ENCODE results near the gene NVL. TPM values are rescaled to one million over a fixed set of nuclear protein-coding genes. Genes with fewer than 3 reads are reported as not detected.

Gene NVL
- polyA plus RNA-seq, 1 of the 3 experiments (the other 2 are of a cell fraction) = 12.4 TPM

GRCh38 chr1:224375059-224375458 lies 45.1 kb upstream of the NVL start:
- no peaks in the 10 kb centered on the region for H3K27me3 ChIP-seq (ENCODE audit: insufficient read depth)
- H3K9ac ChIP-seq = no peak overlapping the region
- H4K20me1 ChIP-seq (ENCODE audit: insufficient read depth) = peaks cover 4% of the 10 kb centered on the region; the same call in 1 of the 2 replicates
- peaks cover 12 to 26% of the 10 kb centered on the region in 2 experiments; a peak in 3 of 4 replicates for H3K4me1 ChIP-seq (ENCODE audit: control insufficient read depth in 1 of 2, insufficient read depth in 2 of 2, low read depth in 1 of 2, low read length in 1 of 2)
- TF ChIP-seq MAX (IDR thresholded peaks at IDR 0.05; ENCODE audit: low read depth) = no peak
- H3F3A ChIP-seq (replicated peaks; ENCODE audit: insufficient read depth) = peaks cover 24% of the 10 kb centered on the region
- H3K79me2 ChIP-seq (ENCODE audit: insufficient read depth) = peaks cover 35% of the 10 kb centered on the region; the same call in 1 of the 2 replicates
- 73% methylated on average over 3 of the region's 3 CpGs for WGBS (ENCODE audit: low lambda C conversion rate)
- no peak overlapping the region; the same call in 1 of the 2 replicates for H3K4me2 ChIP-seq
- no peaks in the 10 kb centered on the region for H3K9me2 ChIP-seq
- H2AFZ ChIP-seq (ENCODE audit: low read depth) = no peak overlapping the region
- CTCF ChIA-PET = interaction anchor here (0.9 to 1.6 kb wide), 3 partner anchors 9 to 43 kb away, joined by 3 to 4 read pairs (median 4); no protein-coding TSS in a partner anchor
- POLR2A ChIA-PET = no interaction called here
- H3K4me3 ChIP-seq (ENCODE audit: low read depth in 2 of 2, low read length in 1 of 2) = no peak overlapping the region
- no peak overlapping the region for H3K27ac ChIP-seq (ENCODE audit: low read depth in 2 of 2, low read length in 1 of 2)
- peaks cover 59 to 68% of the 10 kb centered on the region in 2 experiments for H3K36me3 ChIP-seq (replicated peaks in 1 of 2; ENCODE audit: control insufficient read depth in 1 of 2, insufficient read depth in 2 of 2, low read length in 1 of 2)
- DNase-seq = no peak
- no peaks in the 10 kb centered on the region for H3K9me3 ChIP-seq

- ChIA-PET CTCF (no interaction called here), POLR2A (no interaction called here)
- WGBS (ENCODE audit: low lambda C conversion rate) = 90% methylated on average over 5 of the region's 5 CpGs
- Histone ChIP-seq H4K20me1 (ENCODE audit: insufficient read depth) (peaks cover 4% of the 10 kb centered on the region; the same call in 1 of the 2 replicates), H2AFZ (ENCODE audit: low read depth) (no peak overlapping the region), H3K79me2 (ENCODE audit: insufficient read depth) (peaks cover 44% of the 10 kb centered on the region; the same call in 1 of the 2 replicates), H3F3A (replicated peaks; ENCODE audit: insufficient read depth) (peaks cover 16% of the 10 kb centered on the region), H3K9me3 (no peaks in the 10 kb centered on the region), H3K27ac (ENCODE audit: low read depth in 2 of 2, low read length in 1 of 2) (no peak overlapping the region), H3K9ac (no peak overlapping the region), H3K9me2 (no peaks in the 10 kb centered on the region), H3K4me2 (no peak overlapping the region), H3K27me3 (ENCODE audit: insufficient read depth) (no peaks in the 10 kb centered on the region), H3K4me1 (ENCODE audit: control insufficient read depth in 1 of 2, insufficient read depth in 2 of 2, low read depth in 1 of 2, low read length in 1 of 2) (peaks cover 12 to 26% of the 10 kb centered on the region in 2 experiments; a peak in 3 of 4 replicates), H3K4me3 (ENCODE audit: low read depth in 2 of 2, low read length in 1 of 2) (no peak overlapping the region), H3K36me3 (replicated peaks in 1 of 2; ENCODE audit: control insufficient read depth in 1 of 2, insufficient read depth in 2 of 2, low read length in 1 of 2) (peaks cover 53 to 67% of the 10 kb centered on the region in 2 experiments)
- no peak for DNase-seq
- TF ChIP-seq ZBTB33 (IDR thresholded peaks at IDR 0.05; ENCODE audit: borderline replicate concordance, low read depth) (no peak), JUND (IDR thresholded peaks at IDR 0.05) (no peak), MXI1 (IDR thresholded peaks at IDR 0.05; ENCODE audit: low read depth, low read length) (no peak), USF2 (IDR thresholded peaks at IDR 0.05; ENCODE audit: borderline replicate concordance, low read depth, low read length) (no peak), RAD21 (IDR thresholded peaks at IDR 0.05; ENCODE audit: low read length) (no peak), PBX3 (IDR thresholded peaks at IDR 0.05) (no peak), RCOR1 (IDR thresholded peaks at IDR 0.05; ENCODE audit: low read length) (no peak), REST (IDR thresholded peaks at IDR 0.05; ENCODE audit: low read depth, low read length) (no peak), NFIC (IDR thresholded peaks at IDR 0.05; ENCODE audit: borderline replicate concordance) (no peak), SMC3 (IDR thresholded peaks at IDR 0.05; ENCODE audit: low read depth, low read length) (no peak), GABPA (IDR thresholded peaks at IDR 0.05; ENCODE audit: low read depth) (no peak), MEF2A (IDR thresholded peaks at IDR 0.05; ENCODE audit: borderline replicate concordance, low read depth) (no peak), YY1 (IDR thresholded peaks at IDR 0.05; ENCODE audit: low read depth) (no peak), TAF1 (IDR thresholded peaks at IDR 0.05; ENCODE audit: borderline replicate concordance, low read depth, low read length) (no peak), NRF1 (IDR thresholded peaks at IDR 0.05; ENCODE audit: low read depth, low read length) (no peak), CTCF (IDR thresholded peaks at IDR 0.05) (no peak), TCF12 (IDR thresholded peaks at IDR 0.05) (no peak)
Measured at GRCh38 chr1:224373008-224373590, 43.1 kb upstream of the NVL start.

Measured in SK-N-SH (cell line).